ENCODE results near the gene KNSTRN.

KNSTRN gene

DNA sequence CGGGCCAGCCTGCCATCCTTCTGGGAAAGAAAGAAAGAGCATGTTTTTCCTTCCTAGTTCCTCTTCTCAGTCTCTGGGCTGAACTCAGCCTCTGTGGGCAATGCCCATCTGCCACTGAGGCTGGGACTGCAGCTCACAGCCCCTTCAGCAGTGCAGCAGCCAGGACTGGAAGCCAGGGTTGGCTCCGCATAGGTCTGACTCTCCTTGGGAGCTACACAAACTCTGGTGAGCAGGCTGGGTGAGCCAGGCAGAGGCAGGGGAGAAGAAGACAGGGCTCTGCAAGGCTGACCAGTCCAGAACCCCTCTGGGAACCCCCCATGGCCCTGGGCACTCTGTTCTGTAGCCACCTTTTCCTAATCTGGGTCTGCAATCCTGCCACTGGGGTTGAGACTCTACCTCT lies 20.9 kb upstream of the KNSTRN start:
- Histone ChIP-seq H3K4me1 (ENCODE audit: insufficient read depth, low read length) (peaks cover 19% of the 10 kb centered on the region), H4K20me1 (ENCODE audit: insufficient read depth, low read length) (no peaks in the 10 kb centered on the region), H3K9ac (ENCODE audit: low read depth, low read length) (no peak overlapping the region), H3K79me2 (ENCODE audit: insufficient read depth, low read length) (no peaks in the 10 kb centered on the region), H2AFZ (ENCODE audit: low read depth, low read length) (no peak overlapping the region), H3K4me3 (ENCODE audit: low read depth in 1 of 2, low read length in 2 of 2) (no peak overlapping the region), H3K27ac (ENCODE audit: low read length) (no peak overlapping the region), H3K9me3 (ENCODE audit: insufficient read depth, low read length, severe bottlenecking) (no peaks in the 10 kb centered on the region), H3K4me2 (ENCODE audit: insufficient read depth, low read length) (no peak overlapping the region), H3K27me3 (ENCODE audit: insufficient read depth, low read length, poor library complexity) (no peaks in the 10 kb centered on the region), H3K36me3 (ENCODE audit: insufficient read depth, low read length) (no peaks in the 10 kb centered on the region)
- DNase-seq (no peak), ATAC-seq (ENCODE audit: insufficient read depth, low read depth) (no peak)
- no peak for TF ChIP-seq EZH2 (IDR thresholded peaks at IDR 0.05; ENCODE audit: borderline replicate concordance, low read depth, low read length, severe bottlenecking)
- TF ChIP-seq, protein P1, sequence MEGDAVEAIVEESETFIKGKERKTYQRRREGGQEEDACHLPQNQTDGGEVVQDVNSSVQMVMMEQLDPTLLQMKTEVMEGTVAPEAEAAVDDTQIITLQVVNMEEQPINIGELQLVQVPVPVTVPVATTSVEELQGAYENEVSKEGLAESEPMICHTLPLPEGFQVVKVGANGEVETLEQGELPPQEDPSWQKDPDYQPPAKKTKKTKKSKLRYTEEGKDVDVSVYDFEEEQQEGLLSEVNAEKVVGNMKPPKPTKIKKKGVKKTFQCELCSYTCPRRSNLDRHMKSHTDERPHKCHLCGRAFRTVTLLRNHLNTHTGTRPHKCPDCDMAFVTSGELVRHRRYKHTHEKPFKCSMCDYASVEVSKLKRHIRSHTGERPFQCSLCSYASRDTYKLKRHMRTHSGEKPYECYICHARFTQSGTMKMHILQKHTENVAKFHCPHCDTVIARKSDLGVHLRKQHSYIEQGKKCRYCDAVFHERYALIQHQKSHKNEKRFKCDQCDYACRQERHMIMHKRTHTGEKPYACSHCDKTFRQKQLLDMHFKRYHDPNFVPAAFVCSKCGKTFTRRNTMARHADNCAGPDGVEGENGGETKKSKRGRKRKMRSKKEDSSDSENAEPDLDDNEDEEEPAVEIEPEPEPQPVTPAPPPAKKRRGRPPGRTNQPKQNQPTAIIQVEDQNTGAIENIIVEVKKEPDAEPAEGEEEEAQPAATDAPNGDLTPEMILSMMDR (IDR thresholded peaks at IDR 0.05; ENCODE audit: borderline replicate concordance, extremely low read depth, low read length, poor library complexity, severe bottlenecking), result no peak

DNA sequence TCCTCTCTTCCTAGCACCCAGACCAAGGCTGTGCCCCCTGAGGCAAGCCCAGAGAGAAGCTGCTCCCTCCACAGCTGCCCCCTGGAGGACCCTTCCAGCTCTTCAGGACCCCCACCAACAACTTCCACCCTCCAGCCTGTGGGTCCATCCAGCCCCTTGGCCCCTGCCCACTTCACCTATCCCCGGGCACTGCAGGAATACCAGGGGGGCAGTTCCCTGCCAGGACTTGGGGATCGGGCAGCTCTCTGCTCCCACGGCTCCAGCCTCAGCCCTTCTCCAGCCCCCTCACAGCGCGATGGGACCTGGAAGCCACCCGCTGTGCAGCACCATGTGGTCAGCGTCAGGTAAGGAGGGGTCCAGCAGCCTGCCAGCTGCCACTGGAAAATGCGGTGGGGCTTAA lies 18.9 kb upstream of the KNSTRN start:
- no peaks in the 10 kb centered on the region for H3K9me3 ChIP-seq (ENCODE audit: insufficient read depth, low read length, severe bottlenecking)
- H3K4me1 ChIP-seq (ENCODE audit: insufficient read depth, low read length), result peaks cover 22% of the 10 kb centered on the region
- H3K9ac ChIP-seq (ENCODE audit: low read depth, low read length), result no peak overlapping the region
- no peaks in the 10 kb centered on the region for H4K20me1 ChIP-seq (ENCODE audit: insufficient read depth, low read length)
- H3K79me2 ChIP-seq (ENCODE audit: insufficient read depth, low read length), result no peaks in the 10 kb centered on the region
- no peaks in the 10 kb centered on the region for H3K36me3 ChIP-seq (ENCODE audit: insufficient read depth, low read length)
- no peak overlapping the region for H2AFZ ChIP-seq (ENCODE audit: low read depth, low read length)
- no peak for ATAC-seq (ENCODE audit: insufficient read depth, low read depth)
- H3K27me3 ChIP-seq (ENCODE audit: insufficient read depth, low read length, poor library complexity), result no peaks in the 10 kb centered on the region
- H3K27ac ChIP-seq (ENCODE audit: low read length), result no peak overlapping the region
- H3K4me3 ChIP-seq (ENCODE audit: low read depth in 1 of 2, low read length in 2 of 2), result no peak overlapping the region
- H3K4me2 ChIP-seq (ENCODE audit: insufficient read depth, low read length), result no peak overlapping the region
- TF ChIP-seq, protein P1 (IDR thresholded peaks at IDR 0.05; ENCODE audit: borderline replicate concordance, extremely low read depth, low read length, poor library complexity, severe bottlenecking), result no peak
- TF ChIP-seq EZH2 (IDR thresholded peaks at IDR 0.05; ENCODE audit: borderline replicate concordance, low read depth, low read length, severe bottlenecking), result no peak
- no peak for DNase-seq

DNA sequence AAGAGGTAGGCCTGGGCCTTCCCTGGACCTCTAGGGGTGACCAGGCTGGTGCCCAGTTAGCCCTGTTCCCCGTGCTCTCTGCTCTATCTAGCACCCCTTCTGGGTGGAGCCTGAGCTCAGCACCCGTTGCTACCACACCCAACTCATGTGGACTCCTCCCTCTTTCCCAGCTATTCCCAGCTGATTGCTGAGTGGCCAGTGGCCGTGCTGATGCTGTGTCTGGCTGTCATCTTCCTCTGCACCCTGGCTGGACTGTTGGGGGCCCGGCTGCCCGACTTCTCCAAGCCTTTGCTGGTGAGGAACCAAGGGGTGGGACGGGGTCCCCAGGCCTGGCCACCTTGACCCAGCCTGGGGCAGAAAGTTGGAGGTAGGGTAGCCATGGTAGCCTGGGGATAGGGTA lies 18.3 kb upstream of the KNSTRN start:
- H3K27me3 ChIP-seq (ENCODE audit: insufficient read depth, low read length, poor library complexity), result no peaks in the 10 kb centered on the region
- no peak overlapping the region for H3K9ac ChIP-seq (ENCODE audit: low read depth, low read length)
- no peaks in the 10 kb centered on the region for H3K36me3 ChIP-seq (ENCODE audit: insufficient read depth, low read length)
- H3K9me3 ChIP-seq (ENCODE audit: insufficient read depth, low read length, severe bottlenecking), result no peaks in the 10 kb centered on the region
- TF ChIP-seq, protein P1 (IDR thresholded peaks at IDR 0.05; ENCODE audit: borderline replicate concordance, extremely low read depth, low read length, poor library complexity, severe bottlenecking), result no peak
- TF ChIP-seq EZH2 (IDR thresholded peaks at IDR 0.05; ENCODE audit: borderline replicate concordance, low read depth, low read length, severe bottlenecking), result no peak
- H2AFZ ChIP-seq (ENCODE audit: low read depth, low read length), result no peak overlapping the region
- no peaks in the 10 kb centered on the region for H3K79me2 ChIP-seq (ENCODE audit: insufficient read depth, low read length)
- DNase-seq (no peak), ATAC-seq (ENCODE audit: insufficient read depth, low read depth) (no peak)
- H3K27ac ChIP-seq (ENCODE audit: low read length), result no peak overlapping the region
- H3K4me3 ChIP-seq (ENCODE audit: low read depth in 1 of 2, low read length in 2 of 2), result no peak overlapping the region
- H4K20me1 ChIP-seq (ENCODE audit: insufficient read depth, low read length), result no peaks in the 10 kb centered on the region
- H3K4me2 ChIP-seq (ENCODE audit: insufficient read depth, low read length), result no peak overlapping the region
- H3K4me1 ChIP-seq (ENCODE audit: insufficient read depth, low read length), result peaks cover 18% of the 10 kb centered on the region

DNA sequence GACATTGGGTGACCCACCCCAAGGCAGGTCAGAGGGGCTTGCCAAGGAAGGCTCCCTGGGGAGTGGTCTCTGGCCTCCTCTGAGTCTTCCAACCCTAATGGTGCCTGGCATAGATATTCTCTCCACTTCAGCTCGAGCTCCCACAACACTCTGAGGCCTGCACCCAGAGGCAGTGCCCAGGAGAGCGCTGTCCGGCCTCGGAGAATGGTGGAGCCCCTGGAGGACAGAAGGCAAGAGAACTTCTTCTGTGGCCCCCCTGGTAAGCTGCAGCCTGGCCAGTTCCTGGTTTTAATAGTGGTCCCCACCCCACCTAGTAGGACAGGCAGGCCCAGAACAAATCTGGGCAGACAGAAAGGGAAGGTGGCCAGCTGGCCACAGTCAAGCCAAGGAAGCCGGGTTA lies 17.5 kb upstream of the KNSTRN start:
- Histone ChIP-seq H3K9ac (ENCODE audit: low read depth, low read length) (no peak overlapping the region), H3K27me3 (ENCODE audit: insufficient read depth, low read length, poor library complexity) (no peaks in the 10 kb centered on the region)

More for the DNA sequence above, 17.5 kb upstream of the KNSTRN start:
- H3K4me3 ChIP-seq (ENCODE audit: low read depth in 1 of 2, low read length in 2 of 2), result no peak overlapping the region
- ATAC-seq (ENCODE audit: insufficient read depth, low read depth) (no peak), DNase-seq (no peak)
- H3K4me2 ChIP-seq (ENCODE audit: insufficient read depth, low read length), result no peak overlapping the region
- no peaks in the 10 kb centered on the region for H3K79me2 ChIP-seq (ENCODE audit: insufficient read depth, low read length)
- no peaks in the 10 kb centered on the region for H3K9me3 ChIP-seq (ENCODE audit: insufficient read depth, low read length, severe bottlenecking)
- no peaks in the 10 kb centered on the region for H3K36me3 ChIP-seq (ENCODE audit: insufficient read depth, low read length)
- H3K27ac ChIP-seq (ENCODE audit: low read length), result no peak overlapping the region
- no peaks in the 10 kb centered on the region for H4K20me1 ChIP-seq (ENCODE audit: insufficient read depth, low read length)
- H3K4me1 ChIP-seq (ENCODE audit: insufficient read depth, low read length), result peaks cover 18% of the 10 kb centered on the region
- no peak for TF ChIP-seq EZH2 (IDR thresholded peaks at IDR 0.05; ENCODE audit: borderline replicate concordance, low read depth, low read length, severe bottlenecking)
- no peak overlapping the region for H2AFZ ChIP-seq (ENCODE audit: low read depth, low read length)

Measured in DND-41 (cell line).